Activated naive CD8-positive, alpha-beta T cell treated with anti-CD3 and anti-CD28 coated beads, Interleukin-2, amount 50 U/mL, for 24 hours (primary cell): ENCODE results near the gene MRPL54.

Experiments used
- ATAC-seq: fragments of 150-1000 bp; cut with Tn5 transposase; one replicate; pipeline ENCODE4 v1.10.0; 2021
- DNase-seq: peaks from one replicate; pipeline ENCODE4 v3.0.0; 2021
- H3K27ac Mint-ChIP-seq: one replicate; pipeline ENCODE4 v1.8.0; 2021; ENCODE audit warnings: mild to moderate bottlenecking, mixed read lengths
- H3K27me3 Mint-ChIP-seq: one replicate; pipeline ENCODE4 v1.8.0; 2021; ENCODE audit warnings: mixed read lengths
- H3K36me3 Mint-ChIP-seq: one replicate; pipeline ENCODE4 v1.8.0; 2021; ENCODE audit warnings: low read depth, mixed read lengths
- H3K4me1 Mint-ChIP-seq: one replicate; pipeline ENCODE4 v1.8.0; 2021; ENCODE audit warnings: mixed read lengths
- H3K4me3 Mint-ChIP-seq: one replicate; pipeline ENCODE4 v1.8.0; 2021; ENCODE audit warnings: mild to moderate bottlenecking, moderate library complexity, mixed read lengths
- H3K9me3 Mint-ChIP-seq: one replicate; pipeline ENCODE4 v1.8.0; 2021; ENCODE audit warnings: mixed read lengths

Gene MRPL54

DNA sequence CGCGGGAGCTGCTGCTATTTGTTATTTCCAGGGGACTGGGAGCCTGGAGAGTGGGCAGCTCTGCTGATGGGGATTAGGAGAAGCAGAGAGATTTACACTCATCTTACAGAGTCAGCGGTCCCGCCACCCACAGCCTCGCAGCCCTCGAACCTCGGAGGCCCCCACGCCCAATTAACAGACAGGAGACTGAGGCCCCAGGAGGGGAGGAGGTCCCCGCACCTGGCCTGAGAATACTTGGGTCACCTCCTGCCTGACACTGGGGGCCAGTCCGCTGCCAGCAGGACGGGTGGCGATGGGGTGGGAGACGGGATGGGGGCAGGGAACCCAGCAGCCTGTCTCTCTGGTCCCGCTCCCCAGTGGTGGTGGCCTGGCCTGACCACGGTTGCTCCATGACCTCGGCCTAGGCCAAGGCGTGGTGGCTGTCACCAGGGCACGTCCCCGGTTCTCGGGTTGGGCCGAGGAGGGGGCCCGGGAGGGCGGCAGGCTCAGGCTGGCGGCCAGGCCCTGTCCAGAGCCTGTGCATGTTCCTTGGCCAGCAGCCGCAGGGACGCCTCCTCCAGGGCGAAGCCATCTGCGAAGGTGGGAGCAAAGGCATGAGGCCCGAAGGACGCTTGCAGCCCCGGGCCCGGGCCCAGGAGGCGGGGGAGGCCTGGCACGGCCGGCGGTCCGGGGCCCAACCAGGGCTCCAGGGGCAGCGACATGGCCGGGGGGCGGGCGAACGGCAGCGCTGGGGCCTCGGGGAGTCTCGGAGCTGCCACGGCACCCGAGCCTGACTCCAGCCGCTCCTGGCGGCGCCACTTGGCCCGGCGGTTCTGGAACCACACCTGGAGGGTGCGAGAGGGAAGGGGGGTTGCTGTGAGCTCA is 7.9 kb downstream of the MRPL54 start:
- H3K27ac Mint-ChIP-seq, result no peak overlapping the region
- no peaks in the 10 kb centered on the region for H3K9me3 Mint-ChIP-seq
- H3K4me3 Mint-ChIP-seq, result no peak overlapping the region
- no peaks in the 10 kb centered on the region for H3K27me3 Mint-ChIP-seq
- H3K4me1 Mint-ChIP-seq, result peaks cover 8% of the 10 kb centered on the region
- ATAC-seq (no peak), DNase-seq (no peak)
- peaks cover 3% of the 10 kb centered on the region for H3K36me3 Mint-ChIP-seq

DNA sequence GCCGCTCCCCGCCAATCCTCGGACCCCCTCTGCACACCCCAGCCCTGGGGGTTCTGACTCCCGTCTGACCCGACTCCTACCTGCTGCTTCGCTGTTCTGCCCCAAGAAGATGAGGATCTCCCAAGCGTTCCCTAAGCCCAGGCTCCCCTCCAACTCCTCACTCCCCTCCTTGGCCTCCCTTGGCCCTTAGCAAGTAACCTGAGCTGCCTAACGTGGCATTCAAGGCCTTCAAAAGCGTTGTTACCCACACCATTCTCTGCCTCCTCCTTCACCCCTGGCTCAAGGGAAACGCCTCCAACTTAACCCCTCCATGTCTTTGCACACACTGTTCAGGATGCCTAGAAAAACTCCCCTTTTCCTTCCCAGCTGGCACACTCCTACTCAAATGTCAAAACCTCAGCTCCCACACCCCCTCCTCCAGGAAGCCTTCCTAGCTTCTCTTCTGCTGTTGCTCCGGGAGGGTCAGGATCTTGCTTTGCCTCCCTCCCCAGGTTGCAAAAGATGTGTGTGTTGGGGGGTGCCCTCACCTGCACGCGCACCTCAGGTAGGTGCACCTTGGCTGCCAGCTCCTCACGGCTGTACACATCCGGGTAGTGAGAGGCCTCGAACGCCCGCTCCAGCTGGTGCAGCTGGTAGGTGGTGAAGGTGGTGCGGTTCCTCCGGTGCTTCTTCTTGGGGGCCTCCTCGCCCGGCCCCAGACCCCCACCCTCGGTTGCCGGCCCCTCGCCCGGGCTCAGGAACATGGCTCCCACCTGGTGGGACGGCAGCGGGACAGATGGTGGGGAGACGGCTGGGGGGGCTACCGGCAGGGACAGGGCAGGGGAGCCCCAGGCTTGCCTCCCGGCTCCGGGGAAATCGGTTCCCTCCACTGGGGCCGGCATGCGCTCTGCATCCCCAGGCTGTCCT is 8.8 kb downstream of the MRPL54 start:
- ATAC-seq (no peak), DNase-seq (no peak)
- H3K4me3 Mint-ChIP-seq, result no peak overlapping the region
- no peak overlapping the region for H3K27ac Mint-ChIP-seq
- H3K36me3 Mint-ChIP-seq, result peaks cover 2% of the 10 kb centered on the region
- H3K9me3 Mint-ChIP-seq, result no peaks in the 10 kb centered on the region
- H3K27me3 Mint-ChIP-seq, result no peaks in the 10 kb centered on the region
- H3K4me1 Mint-ChIP-seq, result peaks cover 6% of the 10 kb centered on the region

DNA sequence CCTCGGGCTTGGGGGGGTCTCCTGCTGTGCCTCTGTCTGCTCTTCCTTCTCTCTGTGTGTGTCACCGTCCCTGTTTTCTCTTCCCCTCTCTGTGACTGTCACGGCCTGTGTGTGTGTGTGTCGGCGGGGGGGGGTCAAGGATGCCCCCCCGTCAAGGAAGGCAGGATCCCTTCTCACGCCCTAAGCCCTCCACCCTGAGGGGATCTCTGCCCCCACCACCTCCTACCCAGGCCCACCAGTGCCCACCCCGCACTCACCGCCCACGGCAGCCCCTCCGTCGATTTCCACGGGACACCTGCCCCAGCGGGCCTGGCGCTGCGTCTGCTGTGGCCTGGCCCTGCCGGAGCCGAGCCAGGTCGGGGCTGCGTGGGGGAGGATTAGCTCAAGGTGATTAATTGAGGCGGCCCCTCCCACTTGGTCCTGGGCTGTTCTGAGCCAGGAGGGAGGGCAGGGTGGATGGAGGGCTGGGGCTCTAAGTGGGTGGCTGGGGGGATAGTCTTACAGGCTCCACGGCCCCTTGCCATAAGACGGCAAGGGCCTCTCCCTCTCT is 9.5 kb downstream of the MRPL54 start, which contains the start of gene RAX2:
Gene RAX2, minus strand, starts transcription at position 323 of the 550 bp plus-strand sequence. CDS start 486 bp downstream, outside the sequence.
- peaks cover 1% of the 10 kb centered on the region for H3K36me3 Mint-ChIP-seq
- DNase-seq, result no peak
- no peak within 1 kb of the TSS for H3K27ac Mint-ChIP-seq
- no peaks in the 10 kb centered on the region for H3K4me1 Mint-ChIP-seq
- no peaks in the 10 kb centered on the region for H3K9me3 Mint-ChIP-seq
- no peak within 1 kb of the TSS for H3K4me3 Mint-ChIP-seq
- H3K27me3 Mint-ChIP-seq, result no peaks in the 10 kb centered on the region
- ATAC-seq, result no peak

DNA sequence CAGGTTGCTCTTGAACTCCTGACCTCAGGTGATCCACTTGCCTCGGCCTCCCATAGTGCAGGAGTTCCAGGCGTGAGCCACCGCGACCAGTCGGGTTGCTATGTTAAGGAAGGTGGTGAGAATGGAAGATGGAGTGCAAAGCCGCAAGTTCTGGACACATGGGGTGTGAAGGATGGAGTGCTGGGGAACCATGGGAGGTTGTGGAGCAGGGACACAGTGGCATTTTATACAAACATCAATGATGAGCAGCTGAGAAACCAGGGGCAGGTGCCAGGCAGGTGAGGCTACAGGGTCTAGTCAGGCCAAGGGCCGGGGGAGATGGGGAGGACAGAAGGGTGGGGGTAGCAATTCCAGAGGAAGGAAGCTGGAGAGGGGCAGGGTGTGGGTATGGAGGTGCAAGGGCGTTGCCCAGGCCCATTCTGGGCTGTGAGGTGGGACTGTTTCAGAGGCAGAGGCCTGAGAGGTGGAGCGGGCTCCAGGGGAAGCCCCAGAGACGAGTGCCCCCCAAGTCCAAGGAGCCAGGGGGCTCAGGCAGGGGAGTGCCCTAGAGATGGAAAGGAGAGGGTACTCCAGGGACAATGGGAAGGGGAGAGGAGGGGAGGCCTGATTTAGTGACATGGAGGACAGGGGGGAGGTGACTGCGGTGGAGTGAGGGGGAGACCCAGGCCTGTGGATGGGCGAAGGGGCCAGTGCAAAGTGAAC is 11.5 kb downstream of the MRPL54 start:
- Mint-ChIP-seq H3K9me3 (no peaks in the 10 kb centered on the region), H3K4me3 (no peak overlapping the region), H3K4me1 (no peaks in the 10 kb centered on the region), H3K27ac (no peak overlapping the region), H3K36me3 (peaks cover 1% of the 10 kb centered on the region), H3K27me3 (no peaks in the 10 kb centered on the region)
- DNase-seq (no peak), ATAC-seq (no peak)

DNA sequence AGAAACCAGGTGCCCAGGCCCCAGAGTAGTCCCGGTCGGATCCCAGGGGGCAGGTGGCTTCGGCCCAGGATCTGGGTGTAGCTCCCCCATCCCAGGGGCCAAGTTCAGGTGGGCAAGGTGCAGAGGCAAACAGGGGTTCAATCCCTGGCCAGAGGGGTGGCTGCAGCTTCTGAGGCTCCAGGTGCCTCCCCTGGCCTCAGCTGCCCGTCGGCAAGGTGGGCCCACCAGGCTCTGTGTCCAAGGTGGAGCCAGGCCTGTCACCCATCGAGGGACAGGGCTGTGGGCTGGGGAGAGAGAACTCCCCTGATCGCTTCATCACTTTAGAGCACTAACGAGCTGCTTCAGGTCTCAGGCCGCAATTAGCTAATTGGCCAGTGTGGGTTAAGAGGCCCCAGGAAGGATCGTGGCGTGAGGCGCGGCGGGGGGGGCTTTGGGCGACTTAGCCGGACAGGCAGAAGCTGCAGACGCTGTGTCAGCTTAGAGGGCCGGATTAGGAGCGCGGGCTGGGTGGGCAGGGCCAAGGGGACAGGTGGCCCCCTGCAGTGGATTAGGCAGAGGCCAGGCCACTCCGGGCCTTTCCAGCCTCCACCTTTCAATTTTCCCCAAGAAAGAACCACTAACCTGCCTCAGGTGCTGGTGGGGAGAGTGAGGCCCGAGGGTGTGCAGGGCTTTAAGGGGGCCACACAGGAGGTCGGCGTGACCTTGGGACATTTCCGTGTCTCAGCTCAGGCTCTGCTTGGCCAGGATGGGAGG is 12.3 kb downstream of the MRPL54 start:
- no peaks in the 10 kb centered on the region for H3K4me1 Mint-ChIP-seq
- H3K9me3 Mint-ChIP-seq, result no peaks in the 10 kb centered on the region
- no peak overlapping the region for H3K4me3 Mint-ChIP-seq
- ATAC-seq (no peak), DNase-seq (no peak)
- peaks cover 1% of the 10 kb centered on the region for H3K36me3 Mint-ChIP-seq
- no peaks in the 10 kb centered on the region for H3K27me3 Mint-ChIP-seq
- H3K27ac Mint-ChIP-seq, result no peak overlapping the region

DNA sequence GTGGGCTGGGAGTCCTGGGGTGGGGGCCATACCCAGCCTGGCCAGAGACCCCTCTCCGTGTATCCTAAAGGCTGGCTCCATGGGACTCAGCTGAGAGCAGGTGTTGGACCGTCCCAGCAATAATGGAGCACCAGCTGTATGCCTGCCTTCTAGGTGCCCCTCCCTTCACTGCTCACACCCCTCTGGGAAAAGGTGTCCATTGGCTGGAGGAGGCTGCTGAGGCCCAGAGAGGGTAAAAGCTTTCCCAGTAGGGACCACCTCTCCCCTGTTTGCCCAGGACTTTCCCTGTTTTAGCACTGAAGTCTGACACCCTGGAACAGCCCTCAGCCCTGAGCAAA is 12.9 kb downstream of the MRPL54 start:
- H3K4me1 Mint-ChIP-seq, result no peaks in the 10 kb centered on the region
- ATAC-seq (no peak), DNase-seq (no peak)
- H3K27ac Mint-ChIP-seq, result no peak overlapping the region
- no peaks in the 10 kb centered on the region for H3K9me3 Mint-ChIP-seq
- no peaks in the 10 kb centered on the region for H3K27me3 Mint-ChIP-seq
- H3K36me3 Mint-ChIP-seq, result peaks cover 1% of the 10 kb centered on the region
- H3K4me3 Mint-ChIP-seq, result no peak overlapping the region

DNA sequence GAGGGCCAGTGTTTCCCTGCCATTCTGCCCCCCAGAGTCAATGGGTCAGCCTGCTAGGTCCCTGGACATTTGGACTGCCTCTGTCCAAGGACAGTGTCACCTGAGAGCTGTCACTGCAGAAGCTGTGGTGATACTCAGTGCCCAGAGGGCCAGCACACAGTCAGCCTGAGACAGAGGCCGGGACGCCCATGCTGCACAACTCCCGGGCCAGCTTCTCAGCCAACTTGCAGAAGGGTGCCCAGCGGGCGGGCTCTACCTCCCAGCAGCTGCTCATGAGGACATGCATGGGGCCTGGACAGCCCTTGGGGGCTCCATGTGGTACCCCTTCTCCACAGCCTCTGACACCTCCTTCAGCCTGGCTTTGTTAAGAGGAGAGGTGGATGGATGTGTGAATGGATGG is 13.3 kb downstream of the MRPL54 start:
- Mint-ChIP-seq H3K36me3 (peaks cover 2% of the 10 kb centered on the region), H3K4me3 (no peak overlapping the region), H3K4me1 (no peaks in the 10 kb centered on the region), H3K27me3 (no peaks in the 10 kb centered on the region), H3K9me3 (no peaks in the 10 kb centered on the region), H3K27ac (no peak overlapping the region)
- ATAC-seq (no peak), DNase-seq (no peak)

DNA sequence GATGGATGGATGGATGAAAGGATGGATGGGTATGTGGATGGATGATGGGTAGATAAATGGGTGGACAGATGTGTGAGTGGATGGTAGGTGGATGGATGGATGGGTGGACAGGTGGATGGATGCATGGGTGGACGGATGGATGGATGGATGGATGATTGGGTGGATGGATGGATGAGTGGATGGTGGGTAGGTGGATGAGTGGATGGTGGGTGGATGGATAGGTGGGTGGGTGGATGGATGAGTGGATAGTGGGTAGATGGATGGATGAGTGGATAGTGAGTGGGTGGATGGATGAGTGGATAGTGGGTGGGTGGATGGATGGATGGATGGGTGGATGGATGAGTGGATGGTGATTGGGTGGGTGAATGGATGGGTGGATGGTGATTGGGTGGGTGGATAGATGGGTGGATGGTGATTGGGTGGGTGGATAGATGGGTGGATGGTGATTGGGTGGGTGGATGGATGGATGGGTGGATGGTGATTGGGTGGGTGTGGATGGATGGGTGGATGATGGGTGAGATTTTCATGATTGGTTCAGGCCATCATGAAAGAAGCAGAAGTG is 14.1 kb downstream of the MRPL54 start:
- H3K4me1 Mint-ChIP-seq, result no peaks in the 10 kb centered on the region
- no peak for ATAC-seq

DNA sequence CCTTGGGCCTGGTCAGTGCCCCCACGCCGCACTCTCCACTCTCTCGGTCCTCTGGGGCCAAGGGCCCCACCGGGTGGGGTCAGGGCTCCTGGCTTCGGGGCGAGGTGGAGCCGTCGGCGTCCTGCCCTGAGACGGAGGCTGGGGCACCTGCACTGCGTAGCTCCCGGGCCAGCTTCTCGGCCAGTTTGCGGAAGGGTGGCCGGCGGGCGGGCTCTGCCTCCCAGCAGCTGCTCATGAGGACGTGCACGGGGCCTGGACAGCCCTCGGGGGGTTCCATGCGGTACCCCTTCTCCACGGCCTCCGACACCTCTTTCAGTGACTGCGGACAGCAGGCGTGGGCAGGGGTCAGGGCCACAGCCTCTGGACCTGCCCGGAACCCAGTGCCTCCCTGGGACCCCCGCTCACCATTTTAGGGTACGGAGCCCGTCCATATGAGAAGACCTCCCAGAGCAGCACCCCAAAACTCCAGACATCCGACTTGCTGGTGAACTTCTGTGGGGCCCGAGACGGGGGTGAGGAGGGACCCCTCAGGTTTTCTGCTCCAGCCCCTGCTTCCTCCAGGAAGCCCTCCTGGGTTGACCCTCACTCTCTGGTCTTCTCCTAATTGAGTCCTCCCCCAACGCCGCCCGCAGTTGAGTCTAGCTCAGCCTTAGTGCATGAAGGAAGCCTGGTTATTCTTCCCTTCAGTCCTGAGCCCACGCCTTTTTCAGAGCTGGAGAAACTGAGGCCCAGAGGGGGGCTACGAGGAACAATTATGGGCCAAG is 15.8 kb downstream of the MRPL54 start:
- no peak overlapping the region for H3K27ac Mint-ChIP-seq
- H3K36me3 Mint-ChIP-seq, result peaks cover 21% of the 10 kb centered on the region
- ATAC-seq, result no peak
- peaks cover 12% of the 10 kb centered on the region for H3K9me3 Mint-ChIP-seq
- no peak for DNase-seq
- no peaks in the 10 kb centered on the region for H3K27me3 Mint-ChIP-seq
- no peak overlapping the region for H3K4me3 Mint-ChIP-seq
- H3K4me1 Mint-ChIP-seq, result no peaks in the 10 kb centered on the region

More for the DNA sequence above, 14.1 kb downstream of the MRPL54 start:
- Mint-ChIP-seq H3K27ac (no peak overlapping the region), H3K36me3 (peaks cover 9% of the 10 kb centered on the region), H3K4me3 (no peak overlapping the region), H3K27me3 (no peaks in the 10 kb centered on the region), H3K9me3 (peaks cover 3% of the 10 kb centered on the region)
- DNase-seq, result no peak

DNA sequence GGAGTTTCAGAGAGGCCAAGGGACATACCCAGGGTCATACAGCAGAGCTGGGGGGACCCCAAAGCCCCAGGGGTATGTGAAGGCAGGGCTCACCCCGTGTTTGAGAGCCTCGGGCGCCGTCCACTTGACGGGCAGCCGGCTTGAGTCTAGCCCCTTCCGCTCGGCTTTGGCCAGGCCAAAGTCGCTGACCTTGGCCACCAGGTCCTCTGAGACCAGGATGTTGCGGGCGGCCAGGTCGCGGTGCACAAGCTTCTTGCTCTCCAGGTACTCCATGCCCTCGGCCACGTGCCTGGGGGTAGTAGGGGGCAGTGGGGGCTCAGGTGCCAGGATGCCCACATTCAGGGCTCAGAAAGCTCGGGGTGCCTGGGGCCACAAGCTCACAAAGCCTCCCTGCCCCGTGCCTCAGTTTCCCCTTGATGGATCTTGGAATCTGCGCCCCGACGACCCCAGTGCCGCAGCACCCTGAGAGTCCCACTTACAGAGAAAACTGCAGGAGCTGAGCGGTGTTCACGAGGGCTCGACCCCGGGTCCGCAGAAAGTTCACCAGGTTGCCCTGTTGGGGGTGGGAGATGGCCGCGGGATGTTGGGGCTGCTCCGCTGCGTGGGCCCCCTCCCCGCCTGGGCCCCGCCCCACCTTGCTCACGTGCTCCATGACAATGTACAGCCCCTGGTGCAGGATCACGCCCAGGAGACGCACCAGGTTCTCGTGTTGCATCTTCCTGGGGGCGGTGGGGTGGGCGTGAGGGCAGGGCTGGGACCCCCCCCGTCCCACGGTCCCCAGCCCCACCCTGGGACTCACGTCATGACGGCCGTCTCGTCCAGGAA is 16.6 kb downstream of the MRPL54 start:
- DNase-seq (no peak), ATAC-seq (no peak)
- Mint-ChIP-seq H3K27ac (no peak overlapping the region), H3K9me3 (peaks cover 12% of the 10 kb centered on the region), H3K36me3 (peaks cover 23% of the 10 kb centered on the region), H3K4me3 (no peak overlapping the region), H3K4me1 (peaks cover 2% of the 10 kb centered on the region), H3K27me3 (no peaks in the 10 kb centered on the region)

DNA sequence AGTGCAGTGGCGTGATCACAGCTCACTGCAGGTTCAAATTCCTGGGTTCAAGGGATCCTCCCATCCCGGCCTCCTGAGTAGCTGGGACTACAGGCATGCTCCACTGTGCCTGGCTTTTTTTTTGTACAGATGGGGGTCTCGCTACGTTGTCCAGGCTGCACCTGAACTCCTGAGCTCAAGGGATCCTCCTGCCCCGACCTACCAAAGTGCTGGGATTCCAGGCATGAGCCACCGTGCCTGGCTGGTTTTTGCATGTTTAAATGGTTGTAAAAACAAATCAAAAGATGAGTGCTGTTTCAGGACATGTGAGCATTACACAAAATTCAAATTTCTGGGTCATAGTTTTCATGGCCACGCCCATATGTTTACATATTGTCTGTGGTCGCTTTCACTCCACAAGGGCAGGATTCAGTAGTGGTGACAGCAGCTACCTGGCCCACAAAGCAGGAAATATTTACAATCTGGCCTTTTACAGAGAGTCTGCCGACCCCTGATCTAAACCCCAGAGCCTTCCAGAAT is 18.4 kb downstream of the MRPL54 start:
- DNase-seq (no peak), ATAC-seq (no peak)
- H3K4me1 Mint-ChIP-seq, result peaks cover 7% of the 10 kb centered on the region
- no peak overlapping the region for H3K4me3 Mint-ChIP-seq
- H3K27me3 Mint-ChIP-seq, result no peaks in the 10 kb centered on the region
- H3K36me3 Mint-ChIP-seq, result peaks cover 25% of the 10 kb centered on the region
- H3K27ac Mint-ChIP-seq, result no peak overlapping the region
- peaks cover 12% of the 10 kb centered on the region for H3K9me3 Mint-ChIP-seq

DNA sequence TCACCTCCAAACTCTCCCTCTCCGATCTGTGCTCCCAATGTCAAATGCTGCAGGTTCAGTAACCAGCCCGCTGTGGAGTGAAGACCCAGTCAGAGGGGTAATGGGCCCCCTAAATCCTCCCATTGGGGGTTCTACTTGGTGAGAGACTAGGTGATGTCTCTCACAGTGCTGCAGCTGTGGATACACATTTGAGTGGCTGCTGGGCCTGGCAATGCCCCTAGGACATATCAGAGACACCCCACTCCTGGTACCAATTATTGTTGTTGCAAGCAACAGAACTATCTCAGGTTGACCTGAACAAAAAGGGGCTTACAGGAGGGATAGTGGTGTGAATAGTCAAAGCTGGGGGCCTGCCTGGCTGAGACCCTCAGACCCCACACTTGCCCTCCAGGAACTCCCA is 19.1 kb downstream of the MRPL54 start:
- ATAC-seq, result no peak
- Mint-ChIP-seq H3K27me3 (no peaks in the 10 kb centered on the region), H3K4me1 (peaks cover 8% of the 10 kb centered on the region), H3K4me3 (no peak overlapping the region), H3K27ac (no peak overlapping the region), H3K36me3 (peaks cover 25% of the 10 kb centered on the region), H3K9me3 (peaks cover 12% of the 10 kb centered on the region)
- DNase-seq, result no peak
